T47D (cell line): ENCODE results near the gene OTOA.
"Not testable (repeated sequence)": the region's sequence is repeated elsewhere in the genome, so short reads cannot be mapped to it uniquely, and the experiment has no call there.

Source experiments
- DNase-seq, 2 experiments: peaks; one replicate each; pipeline versions ENCODE4 v3.0.0 to v3.0.0-alpha.2; 2011 to 2012; ENCODE audit warnings: low read depth in 1 of 2, low spot score in 1 of 2
- JUND ChIP-seq: IDR thresholded peaks from 2 replicates; pipeline ENCODE4 v1.6.1; 2012; ENCODE audit warnings: low read depth
- in situ Hi-C: cut with HindIII; loops from 2 replicates; pipeline ENCODE4 v1.10.0; 2016; ENCODE audit warnings: low sequenced_read_pairs, low pct_unique_long_range_greater_than_20kb

OTOA gene

GRCh38 chr16:21663889-21664647 is at the start of gene OTOA:
OTOA (plus strand) TSS chr16:21663968; CDS start chr16:21678515, 14,547 bp downstream.
- DNase-seq, result no peak
- TF ChIP-seq JUND, result no peak
- in situ Hi-C loops, result no loop called here

DNA sequence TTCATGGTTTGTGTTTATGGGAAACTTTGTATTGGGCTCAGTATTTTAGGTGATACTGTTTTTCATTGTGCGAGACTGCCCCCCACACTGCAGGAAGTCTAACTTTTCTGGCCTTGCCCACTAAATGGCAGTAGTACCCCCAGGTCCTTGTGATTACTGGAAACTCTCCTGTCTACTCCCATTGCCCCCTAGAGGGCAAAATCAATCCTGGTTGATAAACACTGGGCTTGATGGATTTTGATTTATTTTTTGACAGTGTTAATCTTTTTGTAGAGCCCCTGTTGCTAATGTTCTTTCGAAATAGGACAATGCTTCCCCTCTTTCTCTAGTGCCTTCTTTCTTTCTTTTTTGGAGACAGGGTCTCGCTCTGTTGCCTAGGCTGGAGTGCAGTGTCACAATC is 48.9 kb upstream of the OTOA start:
- no peak for TF ChIP-seq JUND
- in situ Hi-C loops, result no loop called here

DNA sequence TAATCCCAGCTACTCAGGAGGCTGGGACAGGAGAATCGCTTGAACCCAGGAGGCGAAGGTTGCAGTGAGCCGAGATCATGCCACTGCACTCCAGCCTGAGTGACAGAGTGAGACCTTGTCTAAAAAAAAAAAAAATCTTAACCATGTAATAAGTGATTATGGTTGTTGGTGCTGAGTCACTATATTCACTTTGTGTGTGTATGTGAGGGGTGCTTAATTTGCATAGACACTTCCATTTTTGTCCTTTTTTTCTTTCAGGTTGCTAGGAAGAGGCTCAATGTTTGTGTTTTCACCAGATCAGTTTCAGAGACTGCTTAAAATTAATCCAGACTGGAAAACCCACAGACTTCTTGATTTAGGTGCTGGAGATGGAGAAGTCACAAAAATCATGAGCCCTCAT is 46.2 kb upstream of the OTOA start:
- no peak for TF ChIP-seq JUND
- DNase-seq, result no peak
- in situ Hi-C loops, result no loop called here

More for the DNA sequence above, 48.9 kb upstream of the OTOA start:
- DNase-seq, result no peak

DNA sequence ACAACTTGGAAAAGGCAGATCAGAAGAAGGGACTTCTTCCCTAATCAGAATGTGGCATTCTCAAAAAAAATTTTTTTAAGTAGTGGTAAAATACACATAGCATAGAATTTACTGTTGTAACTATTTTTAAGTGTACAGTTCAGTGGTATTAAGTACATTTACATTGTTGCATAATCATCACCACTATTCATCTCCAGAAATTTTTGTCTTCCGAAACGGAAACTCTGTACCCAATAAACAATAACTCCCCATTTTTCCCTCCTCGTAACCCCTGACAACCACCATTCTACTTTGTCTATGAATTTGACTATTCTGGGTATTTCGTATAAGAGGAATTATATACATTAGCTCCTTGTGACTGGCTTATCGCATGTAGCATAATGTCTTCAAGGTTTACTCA is 45.5 kb upstream of the OTOA start:
- no peak for TF ChIP-seq JUND
- no peak for DNase-seq
- in situ Hi-C loops, result no loop called here

GRCh38 chr16:21619765-21620425 is 43.9 kb upstream of the OTOA start:
- no peak for TF ChIP-seq JUND
- no peak for DNase-seq
- in situ Hi-C loops, result no loop called here

- no peak for TF ChIP-seq JUND
- DNase-seq, result no peak
- in situ Hi-C loops, result no loop called here
These were observed 43.2 kb upstream of the OTOA start for GRCh38 chr16:21620592-21620991.

- DNase-seq, result no peak
- in situ Hi-C loops, result no loop called here
- no peak for TF ChIP-seq JUND
These were observed 41.2 kb upstream of the OTOA start for GRCh38 chr16:21622545-21622944.

DNA sequence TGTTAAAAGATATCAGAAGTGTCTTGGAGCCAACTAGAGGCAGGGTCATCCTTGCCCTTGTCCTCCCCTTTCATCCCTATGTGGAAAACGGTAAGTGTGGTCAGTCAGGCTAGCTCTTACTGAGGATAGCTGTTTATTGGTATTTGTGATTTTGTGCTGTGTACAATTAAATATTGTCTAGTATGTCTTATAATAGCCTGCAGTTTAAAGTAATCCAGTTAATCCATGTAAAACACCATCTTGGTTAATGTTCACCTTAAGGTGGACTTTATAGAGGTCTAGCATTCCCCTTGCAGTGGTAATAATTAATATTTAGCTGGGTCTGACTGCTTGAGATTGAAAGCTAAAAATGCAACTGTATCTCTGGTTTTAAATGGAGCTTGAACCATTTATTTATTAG is 38.7 kb upstream of the OTOA start:
- in situ Hi-C loops, result no loop called here
- DNase-seq, result no peak
- TF ChIP-seq JUND, result no peak

GRCh38 chr16:21626659-21627277 is 37.0 kb upstream of the OTOA start:
- in situ Hi-C loops, result no loop called here
- no peak for TF ChIP-seq JUND
- DNase-seq, result no peak

DNA sequence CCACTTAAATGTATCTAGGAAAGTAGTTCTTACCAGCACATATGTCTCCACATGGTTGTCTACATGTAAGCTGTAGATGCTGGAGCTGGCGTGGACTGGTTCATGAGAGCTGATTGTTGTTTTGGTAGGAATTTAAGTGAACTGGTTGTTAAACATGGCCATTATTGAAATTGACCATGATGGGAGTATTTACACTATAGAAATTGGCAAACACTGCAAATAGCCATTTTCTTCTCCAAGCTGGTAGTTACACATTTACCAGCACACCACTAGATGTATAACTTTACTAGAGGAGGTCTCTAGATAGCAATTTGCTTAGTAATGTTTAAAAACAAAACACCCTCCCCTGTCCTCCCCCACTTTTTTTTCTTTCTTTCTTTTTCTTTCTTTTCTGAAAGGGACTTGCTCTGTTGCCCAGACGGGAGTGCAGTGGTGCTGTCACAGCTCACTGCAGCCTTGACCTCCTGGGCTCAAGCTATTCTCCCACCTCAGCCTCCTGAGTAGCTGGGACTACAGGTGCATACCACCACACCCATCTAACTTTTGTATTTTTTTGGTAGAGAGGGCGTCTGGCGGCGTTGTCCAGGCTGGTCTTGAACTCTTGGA is 35.5 kb upstream of the OTOA start:
- no peak for DNase-seq
- in situ Hi-C loops, result no loop called here
- no peak for TF ChIP-seq JUND

GRCh38 chr16:21628772-21629171 is 35.0 kb upstream of the OTOA start:
- in situ Hi-C loops, result no loop called here
- no peak for TF ChIP-seq JUND
- no peak for DNase-seq

- in situ Hi-C loops, DNase-seq: not testable (repeated sequence)
These were observed 33.9 kb upstream of the OTOA start for GRCh38 chr16:21629616-21630539.

DNA sequence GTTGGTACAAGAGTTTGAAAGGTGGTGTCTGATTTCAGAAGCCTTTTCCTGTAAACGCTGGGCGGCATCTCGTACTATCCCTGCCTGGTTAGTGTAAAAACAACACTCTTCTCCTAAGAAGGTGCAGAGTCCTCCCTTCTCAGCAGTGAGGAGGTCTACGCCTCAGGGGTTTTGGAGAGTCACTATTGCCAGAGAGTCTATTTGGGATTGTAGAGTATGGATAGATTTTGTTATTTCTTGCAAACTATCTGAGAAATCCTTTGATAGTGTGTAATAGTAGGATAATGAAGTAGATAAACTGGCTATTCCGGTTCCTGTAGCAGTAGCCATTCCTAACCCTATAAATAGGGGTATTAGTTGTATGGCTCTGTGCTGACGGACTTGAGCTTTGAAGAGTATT is 32.9 kb upstream of the OTOA start:
- DNase-seq, in situ Hi-C loops: not testable (repeated sequence)

DNA sequence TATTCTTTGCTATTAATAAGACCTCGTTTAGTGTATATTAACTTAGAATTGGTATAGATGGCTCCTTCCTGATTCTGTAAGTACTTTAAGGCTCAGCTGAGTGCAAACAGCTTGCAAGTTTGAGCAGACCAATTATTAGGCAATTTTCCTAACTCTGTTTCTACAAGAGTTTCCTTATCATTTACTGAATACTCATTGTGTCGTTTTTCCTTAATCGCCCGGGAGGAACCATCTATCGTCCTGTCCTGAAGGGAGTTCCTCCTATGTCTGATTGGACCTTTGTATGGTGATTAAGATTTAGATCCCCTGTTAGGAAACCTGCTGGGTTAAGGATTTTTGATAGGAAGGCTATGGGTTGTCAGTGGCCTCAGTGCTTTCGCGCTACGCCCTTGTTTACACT is 32.4 kb upstream of the OTOA start:
- DNase-seq, in situ Hi-C loops: not testable (repeated sequence)

DNA sequence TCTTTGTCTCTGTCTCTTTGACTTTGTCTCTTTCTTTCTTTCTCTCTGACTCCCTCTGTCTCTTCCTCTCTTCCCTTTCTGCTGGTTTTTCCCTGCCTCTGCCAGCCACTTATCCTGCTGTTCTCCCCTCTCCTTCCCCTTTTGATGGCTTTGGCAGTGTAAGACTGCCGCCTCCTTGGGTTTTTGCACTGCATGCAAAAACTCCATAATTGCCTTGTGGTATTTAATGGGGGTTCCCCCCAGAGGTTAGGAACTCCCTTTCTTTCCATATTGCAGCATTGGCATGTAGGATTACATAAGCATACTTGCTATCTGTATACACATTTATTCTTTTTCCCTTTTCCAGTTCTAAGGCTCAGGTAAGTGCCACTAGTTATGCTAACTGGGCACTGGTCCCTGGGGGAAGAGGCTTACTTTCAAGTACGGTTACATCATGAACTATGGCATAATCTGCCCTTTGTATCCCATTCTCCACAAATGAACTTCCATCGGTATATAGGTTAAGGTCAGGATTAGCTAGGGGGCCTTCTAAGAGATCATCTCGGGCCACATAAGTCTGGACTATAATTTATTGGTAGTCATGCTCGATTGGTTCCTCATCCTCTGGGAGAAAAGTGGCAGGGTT is 31.7 kb upstream of the OTOA start:
- DNase-seq, in situ Hi-C loops: not testable (repeated sequence)
